ENCODE measurements around the gene MED13L. TPM values are rescaled to one million over a fixed set of nuclear protein-coding genes. Genes with fewer than 3 reads are reported as not detected.

MED13L gene
- total RNA-seq, 1 donor from 2014 or later, result 69.3 TPM

- no peak for ATAC-seq
Measured at GRCh38 chr12:116125084-116125483, 152.4 kb downstream of the MED13L start.

DNA sequence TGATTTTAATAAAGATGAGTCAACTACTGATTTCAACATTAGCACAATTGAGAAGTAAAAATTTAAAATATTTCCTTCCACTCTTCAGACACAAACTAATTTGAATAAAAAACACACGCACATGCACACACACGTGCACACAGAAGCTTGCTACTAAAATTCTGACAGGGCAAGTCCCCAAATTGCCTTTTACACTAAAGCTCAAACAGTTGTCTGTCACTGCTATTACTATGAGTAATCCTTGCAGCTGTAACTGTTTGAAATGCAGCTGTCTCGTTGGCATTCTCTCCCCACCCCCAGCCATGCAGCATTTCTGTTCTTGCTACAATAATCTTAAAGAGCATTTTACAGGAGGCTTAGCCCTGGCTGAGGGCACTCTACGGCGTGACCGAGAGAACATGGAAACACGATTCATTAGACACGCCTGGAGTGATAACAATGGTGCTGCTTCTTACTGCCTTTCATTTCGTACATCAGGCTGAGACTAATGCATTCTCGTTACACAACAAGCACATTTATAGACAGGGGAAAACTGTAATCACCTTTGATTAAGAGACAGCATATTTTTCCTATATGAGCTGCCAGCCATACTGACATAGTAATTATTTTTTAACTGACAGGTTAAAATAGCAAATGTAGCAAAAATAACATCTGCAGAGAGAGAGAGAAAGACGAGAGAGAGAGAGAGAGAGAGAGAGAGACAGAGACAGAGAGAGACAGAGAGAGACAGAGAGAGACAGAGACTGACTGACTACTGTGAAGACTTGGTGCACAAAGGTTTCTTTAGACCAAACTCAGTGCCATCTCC is 153.8 kb downstream of the MED13L start:
- peak; percentile 63 for ATAC-seq

- ATAC-seq, result no peak
Measured at GRCh38 chr12:116122628-116123027, 154.9 kb downstream of the MED13L start.

- no peak for ATAC-seq
Measured at GRCh38 chr12:116121453-116121871, 156.0 kb downstream of the MED13L start.

DNA sequence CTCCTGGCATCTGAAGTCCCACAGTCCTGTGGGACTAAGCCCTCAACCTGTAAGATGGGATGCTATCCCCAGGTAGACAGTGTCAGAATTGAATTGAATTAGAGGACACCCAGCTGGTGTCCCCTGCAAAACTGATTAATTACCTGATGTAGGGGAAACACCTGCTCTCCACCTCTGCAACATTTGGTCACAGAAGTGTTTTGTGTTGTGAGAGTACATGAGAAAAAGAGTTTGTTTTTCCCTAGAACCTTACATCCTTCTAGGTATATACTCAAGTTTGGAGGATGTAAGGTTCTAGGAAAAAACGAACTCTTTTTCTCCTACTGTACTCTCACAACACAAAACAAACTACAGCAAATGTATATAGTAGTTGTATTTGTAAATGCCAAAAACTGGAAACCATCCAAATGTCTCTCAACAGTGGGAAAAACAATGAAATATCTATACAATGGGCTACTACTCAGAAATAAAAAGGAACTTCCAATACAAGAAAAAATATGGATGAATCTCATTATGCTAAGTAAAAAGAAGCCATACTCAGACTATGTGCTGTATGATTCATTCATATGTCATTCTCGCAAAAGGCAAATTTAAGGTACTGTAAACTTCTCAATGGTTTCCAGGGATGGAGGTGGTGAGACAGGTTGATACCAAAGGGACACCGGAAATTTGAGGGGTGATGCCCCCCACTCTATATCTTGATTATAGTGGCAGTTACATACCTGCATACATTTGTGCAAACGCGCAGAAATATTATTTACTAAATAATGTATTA is 160.7 kb downstream of the MED13L start:
- no peak for ATAC-seq

GRCh38 chr12:116113398-116114130 is 163.9 kb downstream of the MED13L start:
- ATAC-seq, result no peak

- no peak for ATAC-seq
Measured at GRCh38 chr12:116106870-116107269, 170.6 kb downstream of the MED13L start.

DNA sequence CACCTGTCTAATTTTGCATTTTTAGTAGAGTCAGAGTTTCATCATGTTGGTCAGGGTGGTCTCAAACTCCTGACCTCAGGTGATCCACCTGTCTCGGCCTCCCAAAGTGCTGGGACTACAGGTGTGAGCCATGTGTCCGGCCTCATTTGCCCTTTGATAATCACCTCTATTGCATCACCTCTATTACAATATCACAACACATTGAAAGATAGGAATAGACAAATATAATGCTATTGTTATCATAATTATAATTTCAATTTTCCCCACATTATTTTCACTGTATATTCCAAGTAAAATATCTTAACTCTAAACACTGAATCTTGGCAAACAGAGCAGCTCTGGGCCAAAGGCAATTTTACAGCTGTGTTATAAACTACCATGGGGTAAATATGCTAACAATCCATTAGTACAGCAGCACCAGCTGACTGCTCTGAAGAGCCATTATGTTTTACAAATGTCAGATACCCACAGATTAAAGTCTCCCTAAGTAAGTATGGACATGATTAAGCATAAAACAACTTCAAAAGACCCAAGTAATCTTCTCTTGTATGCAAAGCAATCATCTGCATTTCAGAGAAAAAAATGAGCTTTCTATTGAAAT is 173.2 kb downstream of the MED13L start:
- ATAC-seq, result no peak

GRCh38 chr12:116101991-116102390 is 175.5 kb downstream of the MED13L start:
- ATAC-seq, result no peak

GRCh38 chr12:116099652-116100432 is 177.7 kb downstream of the MED13L start:
- no peak for ATAC-seq

- ATAC-seq, result no peak
Measured at GRCh38 chr12:116096874-116097273, 180.6 kb downstream of the MED13L start.

DNA sequence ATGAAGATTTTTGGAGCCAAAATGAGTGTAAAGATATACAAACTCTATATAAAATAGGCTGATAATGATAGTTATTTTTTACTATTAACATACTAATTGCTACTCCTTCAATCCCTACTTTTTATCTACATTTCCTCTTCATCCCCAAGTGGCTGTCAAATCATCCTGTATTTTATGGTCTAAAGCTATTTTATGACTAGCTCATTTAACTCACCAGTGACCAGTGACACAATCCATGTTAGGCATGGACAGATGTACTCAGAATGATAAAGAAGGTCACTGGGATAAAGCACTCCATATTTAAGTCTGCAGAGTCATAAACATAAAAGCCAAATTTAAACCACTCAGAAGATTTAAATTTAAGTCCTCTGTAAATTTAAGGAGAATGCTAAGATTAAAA is 183.0 kb downstream of the MED13L start:
- ATAC-seq, result no peak

GRCh38 chr12:116093915-116094314 is 183.6 kb downstream of the MED13L start:
- ATAC-seq, result no peak

GRCh38 chr12:116092776-116093175 is 184.7 kb downstream of the MED13L start:
- no peak for ATAC-seq

DNA sequence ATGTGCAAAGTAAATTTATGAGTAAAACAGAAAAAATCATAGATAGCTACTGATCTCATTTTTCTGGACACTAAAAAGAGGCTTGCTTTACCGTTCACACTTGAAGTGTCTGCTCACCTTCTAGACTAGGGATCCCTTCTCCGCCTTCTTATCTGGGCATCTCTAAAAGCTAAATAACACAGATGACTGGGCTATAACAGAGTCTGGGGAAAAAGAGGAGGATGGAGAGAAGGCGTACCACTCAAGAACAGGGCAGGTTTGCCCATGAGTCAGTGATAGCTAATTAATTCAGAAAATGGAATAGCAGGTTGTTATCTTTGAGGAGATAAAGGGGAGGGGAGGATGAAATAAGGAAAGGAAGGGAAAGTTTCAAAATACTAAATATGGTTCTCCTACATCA is 185.3 kb downstream of the MED13L start:
- ATAC-seq, result no peak

DNA sequence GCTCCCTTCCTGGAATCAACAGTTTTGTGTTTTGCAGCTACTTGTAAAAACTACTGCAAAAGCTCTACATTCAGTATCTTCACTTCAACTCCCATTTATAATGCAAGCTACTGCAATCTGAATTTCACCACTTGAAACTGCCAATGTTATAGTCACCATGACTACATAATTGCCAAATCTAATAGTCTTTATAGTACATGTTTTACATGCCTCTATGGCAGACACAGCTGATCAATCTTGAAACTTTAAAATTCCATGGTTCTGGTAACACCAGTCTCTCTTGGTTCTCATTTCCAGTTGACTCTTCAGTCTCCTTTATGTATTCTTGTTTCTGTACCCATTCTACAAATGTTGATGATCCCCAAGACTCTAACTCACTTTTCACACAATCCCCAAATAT is 185.9 kb downstream of the MED13L start:
- ATAC-seq, result no peak

- no peak for ATAC-seq
Measured at GRCh38 chr12:116090516-116090915, 187.0 kb downstream of the MED13L start.

- ATAC-seq, result no peak
Measured at GRCh38 chr12:116089080-116089479, 188.4 kb downstream of the MED13L start.

- ATAC-seq, result no peak
Measured at GRCh38 chr12:116087962-116088361, 189.5 kb downstream of the MED13L start.

DNA sequence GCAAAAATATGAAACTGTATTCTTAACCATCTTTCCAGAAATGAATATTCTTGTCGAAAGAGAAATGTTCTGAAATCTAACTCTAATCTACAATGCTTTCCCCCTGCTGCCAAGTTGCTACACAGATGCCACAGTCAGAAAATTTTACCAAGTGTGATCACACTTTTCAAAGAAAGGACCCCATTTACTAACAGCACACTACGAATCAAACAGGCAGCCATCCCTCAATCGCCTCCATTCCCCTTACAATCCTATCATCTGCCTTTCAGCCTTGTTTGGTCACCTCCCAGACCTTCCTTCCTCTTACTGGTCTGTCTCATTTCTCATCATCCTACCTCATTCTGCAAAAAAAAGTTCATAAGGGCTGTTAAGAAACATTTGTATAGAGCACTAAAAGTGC is 190.1 kb downstream of the MED13L start:
- ATAC-seq, result no peak

DNA sequence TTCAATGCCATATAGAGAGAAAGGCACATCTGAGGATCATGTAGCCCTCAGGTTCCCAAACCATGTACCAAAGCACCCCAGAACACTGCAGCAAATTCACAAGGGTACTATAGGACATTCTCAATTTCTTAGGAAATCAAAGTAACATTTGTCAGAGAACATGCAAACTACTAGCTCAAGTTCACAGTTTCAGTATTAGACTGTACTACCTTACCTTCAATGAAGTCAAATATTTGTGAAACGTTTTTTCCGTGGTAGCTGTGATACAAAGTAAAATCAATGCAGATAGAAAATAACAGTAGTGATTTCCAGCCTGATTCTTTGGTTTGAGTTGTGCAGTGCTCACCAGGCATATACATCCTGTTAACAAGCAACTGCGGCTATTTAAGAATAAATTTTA is 197.1 kb downstream of the MED13L start:
- ATAC-seq, result no peak

GRCh38 chr12:116078396-116078795 is 199.1 kb downstream of the MED13L start:
- ATAC-seq, result no peak

Data from esophagus mucosa (tissue), 1 donor.